HL-60 (cell line): ENCODE results near the gene ANXA3.

Source experiments
- DNase-seq, 2 experiments: peaks; one replicate each; pipeline ENCODE4 v3.0.0-alpha.2; 2010 to 2020; ENCODE audit warnings: low read depth in 1 of 2, low spot score in 1 of 2
- H3K27ac ChIP-seq: fragments of 250-450 bp; sonication (Bioruptor Pico); replicated peaks from 2 replicates; pipeline ENCODE4 v1.5.1; 2020; ENCODE audit warnings: mild to moderate bottlenecking, moderate library complexity
- H3K27me3 ChIP-seq: fragments of 250-450 bp; sonication (Bioruptor Pico); 2 replicates; pipeline ENCODE4 v1.5.1; 2021; ENCODE audit warnings: mild to moderate bottlenecking, moderate library complexity; ENCODE audit not compliant: insufficient read depth, poor library complexity, severe bottlenecking
- H3K4me3 ChIP-seq: replicated peaks from 2 replicates; pipeline ENCODE4 v1.5.1; 2011; ENCODE audit warnings: mild to moderate bottlenecking, control low read depth, low read length; ENCODE audit not compliant: insufficient read depth
- CTCF ChIP-seq: IDR thresholded peaks from one replicate; pipeline ENCODE4 v1.5.1; 2011; ENCODE audit warnings: low read length, control low read depth, inconsistent platforms; ENCODE audit not compliant: insufficient read depth
- GABPA ChIP-seq: IDR thresholded peaks from 2 replicates; pipeline ENCODE4 v1.6.1; 2012; ENCODE audit warnings: low read depth
- POLR2AphosphoS5 ChIP-seq: IDR thresholded peaks from 2 replicates; pipeline ENCODE4 v1.6.1; 2012; ENCODE audit warnings: low read depth
- REST ChIP-seq: IDR thresholded peaks from 2 replicates; pipeline ENCODE4 v1.6.1; 2012; ENCODE audit warnings: low read depth; ENCODE audit not compliant: insufficient replicate concordance
- SPI1 ChIP-seq: IDR thresholded peaks from 2 replicates; pipeline ENCODE4 v1.6.1; 2012; ENCODE audit warnings: low read depth, mild to moderate bottlenecking, borderline replicate concordance

Gene ANXA3

GRCh38 chr4:78524009-78524408 lies 27.6 kb upstream of the ANXA3 start:
- no peak for TF ChIP-seq POLR2AphosphoS5
- Histone ChIP-seq H3K4me3 (no peak overlapping the region), H3K27ac (no peak overlapping the region), H3K27me3 (peaks cover 8% of the 10 kb centered on the region)
- DNase-seq = no peak

GRCh38 chr4:78525559-78525958 lies 26.0 kb upstream of the ANXA3 start:
- DNase-seq = no peak
- H3K4me3 ChIP-seq = no peak overlapping the region
- peaks cover 5% of the 10 kb centered on the region for H3K27me3 ChIP-seq
- no peak overlapping the region for H3K27ac ChIP-seq
- TF ChIP-seq REST = no peak
- TF ChIP-seq POLR2AphosphoS5 = no peak
- TF ChIP-seq GABPA = no peak
- TF ChIP-seq CTCF = no peak
- TF ChIP-seq SPI1 = no peak

- DNase-seq = no peak
- TF ChIP-seq GABPA (no peak), SPI1 (no peak), POLR2AphosphoS5 (no peak), CTCF (no peak)
- H3K27ac ChIP-seq = no peak overlapping the region
Measured at GRCh38 chr4:78527103-78527502, 24.5 kb upstream of the ANXA3 start.

GRCh38 chr4:78527555-78527954 lies 24.0 kb upstream of the ANXA3 start:
- Histone ChIP-seq H3K27me3 (peaks cover 3% of the 10 kb centered on the region), H3K27ac (no peak overlapping the region), H3K4me3 (no peak overlapping the region)
- no peak for TF ChIP-seq POLR2AphosphoS5
- no peak for TF ChIP-seq SPI1
- no peak for TF ChIP-seq GABPA
- no peak for TF ChIP-seq REST
- no peak for TF ChIP-seq CTCF
- DNase-seq = no peak

More at GRCh38 chr4:78527103-78527502, 24.5 kb upstream of the ANXA3 start:
- H3K27me3 ChIP-seq = peaks cover 4% of the 10 kb centered on the region
- no peak overlapping the region for H3K4me3 ChIP-seq
